ENCODE measurements around the gene TRABD2B.

The TRABD2B gene

GRCh38 chr1:47745715-47746609 is 251.2 kb downstream of the TRABD2B start:
- no peak overlapping the region for H3K4me3 ChIP-seq (replicated peaks; ENCODE audit: low read depth, low read length)
- no peak for DNase-seq (ENCODE audit: low read depth)
- no peak for TF ChIP-seq CTCF (IDR thresholded peaks at IDR 0.05; ENCODE audit: low read length, missing control alignments)

GRCh38 chr1:47742890-47743760 is 254.1 kb downstream of the TRABD2B start:
- no peak overlapping the region for H3K4me3 ChIP-seq (replicated peaks; ENCODE audit: low read depth, low read length)
- no peak for TF ChIP-seq CTCF (IDR thresholded peaks at IDR 0.05; ENCODE audit: low read length, missing control alignments)
- no peak for DNase-seq (ENCODE audit: low read depth)

GRCh38 chr1:47738560-47739182 is 258.5 kb downstream of the TRABD2B start:
- TF ChIP-seq CTCF (IDR thresholded peaks at IDR 0.05; ENCODE audit: low read length, missing control alignments), result peak; percentile 74
- no peak overlapping the region for H3K4me3 ChIP-seq (replicated peaks; ENCODE audit: low read depth, low read length)
- DNase-seq (ENCODE audit: low read depth), result peak; percentile 70

GRCh38 chr1:47732489-47732888 is 264.7 kb downstream of the TRABD2B start:
- no peak for DNase-seq (ENCODE audit: low read depth)
- TF ChIP-seq CTCF (IDR thresholded peaks at IDR 0.05; ENCODE audit: low read length, missing control alignments), result no peak

DNA sequence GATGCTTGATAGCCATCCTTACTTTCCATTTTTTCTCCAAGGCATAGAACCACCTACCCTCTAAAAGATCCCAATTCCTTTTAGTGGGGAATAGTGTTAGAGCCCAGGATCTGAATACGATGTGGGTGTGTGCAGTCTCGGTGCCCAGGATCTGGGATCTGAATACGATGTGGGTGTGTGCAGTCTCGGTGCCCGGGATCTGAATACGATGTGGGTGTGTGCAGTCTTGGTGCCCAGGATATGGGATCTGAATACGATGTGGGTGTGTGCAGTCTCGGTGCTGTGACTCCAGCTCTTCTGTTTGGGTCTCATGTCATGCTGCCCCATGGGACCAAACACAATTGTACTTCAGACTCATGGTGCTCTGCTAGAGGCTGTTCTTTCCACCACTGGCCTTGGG is 265.5 kb downstream of the TRABD2B start:
- no peak for TF ChIP-seq CTCF (IDR thresholded peaks at IDR 0.05; ENCODE audit: low read length, missing control alignments)
- no peak overlapping the region for H3K4me3 ChIP-seq (replicated peaks; ENCODE audit: low read depth, low read length)
- DNase-seq (ENCODE audit: low read depth), result no peak

More at GRCh38 chr1:47732489-47732888, 264.7 kb downstream of the TRABD2B start:
- H3K4me3 ChIP-seq (replicated peaks; ENCODE audit: low read depth, low read length), result no peak overlapping the region

- no peak for TF ChIP-seq CTCF (IDR thresholded peaks at IDR 0.05; ENCODE audit: low read length, missing control alignments)
- H3K4me3 ChIP-seq (replicated peaks; ENCODE audit: low read depth, low read length), result no peak overlapping the region
- DNase-seq (ENCODE audit: low read depth), result no peak
Observed at GRCh38 chr1:47729685-47730084, 267.5 kb downstream of the TRABD2B start.

Measured in fibroblast of pulmonary artery (primary cell).